ENCODE results near the gene NREP. TPM values are rescaled to one million over a fixed set of nuclear protein-coding genes. Genes with fewer than 3 reads are reported as not detected.

The NREP gene
- total RNA-seq, 1 donor from 2014 or later, result 460 TPM

GRCh38 chr5:111744455-111744854, 12.5 kb downstream of the NREP start:
- Mint-ChIP-seq H3K27ac (peak overlapping the region; percentile 84), H3K9me3 (ENCODE audit: low read depth) (no peaks in the 10 kb centered on the region), H3K27me3 (no peaks in the 10 kb centered on the region), H3K4me3 (ENCODE audit: low read depth) (no peak overlapping the region), H3K4me1 (ENCODE audit: low read depth) (peaks cover 27% of the 10 kb centered on the region), H3K36me3 (ENCODE audit: insufficient read depth) (peaks cover 17% of the 10 kb centered on the region)
- DNase-seq (ENCODE audit: low spot score, unreplicated experiment), result no peak
- TF ChIP-seq CTCF (IDR thresholded peaks at IDR 0.05; ENCODE audit: unreplicated experiment), result no peak

DNA sequence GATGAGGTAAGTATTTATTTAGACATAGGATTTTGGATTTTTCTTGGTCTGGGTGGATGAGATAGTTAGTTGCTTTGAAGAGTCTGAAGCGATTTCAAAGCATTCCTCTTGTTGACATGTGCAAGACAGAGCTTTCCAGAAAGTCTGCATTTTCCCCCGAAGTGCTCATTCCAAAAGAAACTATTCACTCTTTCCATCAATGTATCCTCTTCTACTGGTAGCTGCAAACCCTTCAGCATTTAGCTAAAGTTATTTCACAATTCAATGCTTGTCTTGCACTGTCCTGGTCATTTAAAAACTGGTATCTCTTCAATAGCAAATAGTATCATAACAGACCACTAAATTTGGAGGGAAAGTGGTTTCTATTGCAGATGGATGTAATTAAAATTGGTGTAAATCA, 13.0 kb downstream of the NREP start:
- Mint-ChIP-seq H3K4me1 (ENCODE audit: low read depth) (peaks cover 29% of the 10 kb centered on the region), H3K27ac (no peak overlapping the region), H3K4me3 (ENCODE audit: low read depth) (no peak overlapping the region), H3K9me3 (ENCODE audit: low read depth) (no peaks in the 10 kb centered on the region), H3K36me3 (ENCODE audit: insufficient read depth) (peaks cover 13% of the 10 kb centered on the region), H3K27me3 (no peaks in the 10 kb centered on the region)
- DNase-seq (ENCODE audit: low spot score, unreplicated experiment), result no peak
- TF ChIP-seq CTCF (IDR thresholded peaks at IDR 0.05; ENCODE audit: unreplicated experiment), result no peak

DNA sequence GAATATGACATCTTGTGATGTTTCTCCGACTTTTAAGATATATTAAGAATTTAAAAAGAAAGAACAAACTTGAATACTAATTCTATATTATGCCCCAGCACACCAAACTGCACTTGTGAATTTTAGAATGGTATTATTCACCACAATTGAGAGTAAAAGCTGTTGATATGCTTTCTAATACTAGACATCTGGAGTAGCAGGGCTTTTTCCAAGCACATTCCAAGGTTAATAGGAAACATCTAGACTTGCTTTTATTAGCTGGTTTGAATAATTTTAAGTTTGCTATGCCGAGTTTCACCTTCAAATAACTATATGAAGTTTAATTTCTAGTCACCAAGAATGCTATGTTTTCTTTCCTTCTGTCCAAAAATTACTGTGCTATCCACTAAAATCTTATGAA, 13.5 kb downstream of the NREP start:
- Mint-ChIP-seq H3K9me3 (ENCODE audit: low read depth) (no peaks in the 10 kb centered on the region), H3K4me1 (ENCODE audit: low read depth) (peaks cover 34% of the 10 kb centered on the region), H3K27ac (no peak overlapping the region), H3K4me3 (ENCODE audit: low read depth) (no peak overlapping the region), H3K36me3 (ENCODE audit: insufficient read depth) (peaks cover 11% of the 10 kb centered on the region), H3K27me3 (no peaks in the 10 kb centered on the region)
- no peak for TF ChIP-seq CTCF (IDR thresholded peaks at IDR 0.05; ENCODE audit: unreplicated experiment)
- DNase-seq (ENCODE audit: low spot score, unreplicated experiment), result no peak

DNA sequence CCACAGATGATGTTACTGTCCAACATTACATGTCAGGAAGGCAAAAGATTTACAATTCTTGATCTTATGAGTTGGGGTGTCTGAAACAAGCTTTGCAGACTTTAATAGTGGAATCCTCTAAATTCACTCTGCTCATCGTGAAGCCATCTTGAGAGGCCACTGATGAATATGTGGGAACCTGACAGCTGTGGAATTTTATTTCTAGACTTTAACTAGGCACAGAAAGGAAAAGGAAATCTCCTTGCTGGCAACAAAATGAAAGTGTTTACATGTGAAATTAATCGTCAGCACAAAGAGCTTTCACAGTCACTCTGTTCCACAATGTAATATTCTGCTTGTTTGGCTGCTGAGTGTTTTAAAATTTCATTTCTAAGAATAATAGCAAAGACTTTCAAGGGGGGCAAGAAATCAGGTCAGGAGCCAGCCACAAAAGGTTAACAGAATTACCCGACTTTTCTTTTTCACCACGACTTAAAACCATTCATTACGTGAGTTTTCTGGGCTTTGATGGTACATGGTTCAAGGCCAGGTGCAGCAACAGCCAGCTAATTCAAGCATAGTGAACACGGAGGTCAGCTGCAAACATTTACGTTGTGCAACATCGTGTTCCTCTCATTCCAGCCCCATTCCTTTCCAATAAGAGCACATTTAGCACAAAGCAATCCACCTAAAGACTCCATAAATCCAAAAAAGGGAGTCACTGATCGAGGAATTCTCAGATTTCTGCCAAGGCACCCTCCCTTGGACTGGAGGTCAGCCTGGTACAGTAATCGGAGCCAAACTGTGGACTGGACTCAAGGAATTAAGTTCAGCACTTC, 14.6 kb downstream of the NREP start:
- Mint-ChIP-seq H3K36me3 (ENCODE audit: insufficient read depth) (peaks cover 15% of the 10 kb centered on the region), H3K9me3 (ENCODE audit: low read depth) (no peaks in the 10 kb centered on the region), H3K27ac (peak overlapping the region; percentile 56), H3K4me1 (ENCODE audit: low read depth) (peaks cover 41% of the 10 kb centered on the region), H3K4me3 (ENCODE audit: low read depth) (no peak overlapping the region), H3K27me3 (no peaks in the 10 kb centered on the region)
- DNase-seq (ENCODE audit: low spot score, unreplicated experiment), result no peak
- no peak for TF ChIP-seq CTCF (IDR thresholded peaks at IDR 0.05; ENCODE audit: unreplicated experiment)

DNA sequence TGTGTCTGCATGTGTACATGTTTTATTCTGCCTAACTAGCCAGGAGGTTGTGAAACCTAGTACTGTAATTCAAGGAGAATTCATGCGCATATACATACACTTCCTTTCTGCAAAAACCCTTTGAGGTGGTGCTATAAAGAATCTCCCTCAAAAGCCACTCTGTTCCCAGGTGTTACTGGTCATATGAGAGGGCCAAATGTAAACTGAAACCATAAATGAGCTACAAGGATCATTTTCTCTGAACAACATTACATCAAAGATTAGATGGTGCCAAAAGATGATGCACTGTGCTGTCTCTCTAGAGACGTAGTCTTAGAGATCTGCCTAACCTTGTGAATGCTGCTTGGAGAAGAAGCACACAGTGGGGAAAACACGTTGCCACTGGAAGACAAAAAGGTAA, 15.7 kb downstream of the NREP start:
- no peak for DNase-seq (ENCODE audit: low spot score, unreplicated experiment)
- H3K36me3 Mint-ChIP-seq (ENCODE audit: insufficient read depth), result peaks cover 15% of the 10 kb centered on the region
- H3K9me3 Mint-ChIP-seq (ENCODE audit: low read depth), result no peaks in the 10 kb centered on the region
- H3K27ac Mint-ChIP-seq, result peak overlapping the region; percentile 26
- H3K4me1 Mint-ChIP-seq (ENCODE audit: low read depth), result peaks cover 44% of the 10 kb centered on the region
- no peaks in the 10 kb centered on the region for H3K27me3 Mint-ChIP-seq
- H3K4me3 Mint-ChIP-seq (ENCODE audit: low read depth), result no peak overlapping the region
- TF ChIP-seq CTCF (IDR thresholded peaks at IDR 0.05; ENCODE audit: unreplicated experiment), result no peak
